Activated CD4-positive, alpha-beta memory T cell treated with anti-CD3 and anti-CD28 coated beads for 36 hours (primary cell): Measurements from ENCODE around the gene SPEM2. TPM values are rescaled to one million over a fixed set of nuclear protein-coding genes. Genes with fewer than 3 reads are reported as not detected.

Experiments
- CTCF ChIA-PET: fragments of 350-600 bp; sonication (Branson Sonifier 250); formaldehyde crosslinking; loops from one replicate; lab custom pipeline; 2021; ENCODE audit warnings: antibody characterized with exemption, inconsistent platforms; lab: Charles Lee
- POLR2A ChIA-PET: fragments of 350-600 bp; sonication (Branson Sonifier 250); formaldehyde crosslinking; loops from one replicate; lab custom pipeline; 2021; ENCODE audit warnings: antibody characterized with exemption; lab: Charles Lee
- DNase-seq: peaks from one replicate; pipeline ENCODE4 v3.0.0-alpha.2; 2020
- H3K27ac Mint-ChIP-seq: one replicate; pipeline ENCODE4 v1.8.0; 2021; ENCODE audit warnings: mixed read lengths
- H3K27me3 Mint-ChIP-seq: one replicate; pipeline ENCODE4 v1.8.0; 2021; ENCODE audit warnings: mixed read lengths
- H3K36me3 Mint-ChIP-seq: one replicate; pipeline ENCODE4 v1.8.0; 2021; ENCODE audit warnings: mixed read lengths
- H3K4me1 Mint-ChIP-seq: one replicate; pipeline ENCODE4 v1.8.0; 2021; ENCODE audit warnings: low read depth, mixed read lengths
- H3K4me3 Mint-ChIP-seq: one replicate; pipeline ENCODE4 v1.8.0; 2021; ENCODE audit warnings: mild to moderate bottlenecking, mixed read lengths
- H3K9me3 Mint-ChIP-seq: one replicate; pipeline ENCODE4 v1.8.0; 2021; ENCODE audit warnings: mixed read lengths
- intact Hi-C: fragments of 100-400 bp; cut with micrococcal nuclease; formaldehyde crosslinking; loops from one replicate; pipeline ENCODE4 v1.15.1; 2023
- total RNA-seq, 2 experiments: library from RNA; stranded (reverse); gene quantifications; one replicate each; pipeline ENCODE4 v1.2.3, GENCODE V29; 2021

The SPEM2 gene
- total RNA-seq, 2 experiments from 2014 or later, result not detected

- DNase-seq, result peak; percentile 78
- Mint-ChIP-seq H3K4me3 (peak overlapping the region; percentile 97), H3K27ac (peak overlapping the region; percentile 92), H3K36me3 (no peaks in the 10 kb centered on the region), H3K27me3 (no peaks in the 10 kb centered on the region), H3K4me1 (peaks cover 23% of the 10 kb centered on the region), H3K9me3 (no peaks in the 10 kb centered on the region)
- ChIA-PET POLR2A (interaction anchor here (0.7 to 1.5 kb wide), 7 partner anchors 10 to 282 kb away, joined by 3 to 8 read pairs (median 3); partner anchors contain the start of genes PLSCR3, TP53 and WRAP53), CTCF (interaction anchor here (0.8 to 3.0 kb wide), 6 partner anchors 21 to 430 kb away, joined by 3 to 25 read pairs (median 4); partner anchors contain the start of genes SENP3 and TP53)
- intact Hi-C loops, result loop anchor here (1.0 to 5.0 kb wide), 7 partner anchors 11 to 283 kb away; partner anchors contain the start of genes EIF5A, PLSCR3, POLR2A and TMEM102
These were observed 20.6 kb upstream of the SPEM2 start for GRCh38 chr17:7404737-7405349.

GRCh38 chr17:7405350-7406234, 19.8 kb upstream of the SPEM2 start:
- POLR2A ChIA-PET, result interaction anchor here (1.2 kb wide), 1 partner anchor 11 kb away, joined by 3 read pairs; the partner anchor contains the start of gene PLSCR3
- H3K4me1 Mint-ChIP-seq, result peaks cover 23% of the 10 kb centered on the region
- H3K36me3 Mint-ChIP-seq, result no peaks in the 10 kb centered on the region
- intact Hi-C loops, result loop anchor here (2.0 kb wide), 1 partner anchor 55 kb away; no protein-coding TSS in a partner anchor
- no peaks in the 10 kb centered on the region for H3K9me3 Mint-ChIP-seq
- DNase-seq, result no peak
- no peaks in the 10 kb centered on the region for H3K27me3 Mint-ChIP-seq
- H3K4me3 Mint-ChIP-seq, result peak overlapping the region; percentile 76
- H3K27ac Mint-ChIP-seq, result no peak overlapping the region
- CTCF ChIA-PET, result interaction anchor here (1.0 kb wide), 1 partner anchor 31 kb away, joined by 6 read pairs; no protein-coding TSS in a partner anchor

- ChIA-PET CTCF (interaction anchor here (1.0 kb wide), 1 partner anchor 31 kb away, joined by 6 read pairs; no protein-coding TSS in a partner anchor), POLR2A (interaction anchor here (1.2 kb wide), 1 partner anchor 12 kb away, joined by 3 read pairs; the partner anchor contains the start of gene PLSCR3)
- no peak for DNase-seq
- H3K36me3 Mint-ChIP-seq, result no peaks in the 10 kb centered on the region
- H3K9me3 Mint-ChIP-seq, result no peaks in the 10 kb centered on the region
- intact Hi-C loops, result no loop called here
- H3K27me3 Mint-ChIP-seq, result no peaks in the 10 kb centered on the region
- H3K27ac Mint-ChIP-seq, result no peak overlapping the region
- no peak overlapping the region for H3K4me3 Mint-ChIP-seq
- peaks cover 23% of the 10 kb centered on the region for H3K4me1 Mint-ChIP-seq
These were observed 19.1 kb upstream of the SPEM2 start for GRCh38 chr17:7406235-7406825.

- H3K4me1 Mint-ChIP-seq, result peaks cover 21% of the 10 kb centered on the region
- no peak for DNase-seq
- H3K27me3 Mint-ChIP-seq, result no peaks in the 10 kb centered on the region
- no peak overlapping the region for H3K27ac Mint-ChIP-seq
- no peaks in the 10 kb centered on the region for H3K9me3 Mint-ChIP-seq
- no peaks in the 10 kb centered on the region for H3K36me3 Mint-ChIP-seq
- H3K4me3 Mint-ChIP-seq, result no peak overlapping the region
- CTCF ChIA-PET, result interaction anchor here (1.0 to 1.5 kb wide), 2 partner anchors 30 to 51 kb away, joined by 3 to 6 read pairs; no protein-coding TSS in a partner anchor
- intact Hi-C loops, result no loop called here
- POLR2A ChIA-PET, result no interaction called here
These were observed 18.3 kb upstream of the SPEM2 start for GRCh38 chr17:7407082-7407481.

- intact Hi-C loops, result no loop called here
- Mint-ChIP-seq H3K4me1 (peaks cover 21% of the 10 kb centered on the region), H3K27me3 (no peaks in the 10 kb centered on the region), H3K36me3 (no peaks in the 10 kb centered on the region), H3K4me3 (peak within 1 kb of the TSS; percentile 20), H3K9me3 (no peaks in the 10 kb centered on the region), H3K27ac (no peak within 1 kb of the TSS)
- DNase-seq, result no peak
- CTCF ChIA-PET, result interaction anchor here (1.5 kb wide), 1 partner anchor 52 kb away, joined by 3 read pairs; no protein-coding TSS in a partner anchor
- POLR2A ChIA-PET, result no interaction called here
These were observed 17.7 kb upstream of the SPEM2 start, which contains the start of gene NLGN2 for GRCh38 chr17:7407485-7408251. NLGN2 (plus strand) TSS chr17:7407845; CDS start chr17:7408256, 411 bp downstream.

GRCh38 chr17:7408252-7408727, 17.1 kb upstream of the SPEM2 start:
- intact Hi-C loops, result no loop called here
- Mint-ChIP-seq H3K27me3 (no peaks in the 10 kb centered on the region), H3K4me3 (no peak overlapping the region), H3K36me3 (no peaks in the 10 kb centered on the region), H3K9me3 (no peaks in the 10 kb centered on the region), H3K4me1 (peaks cover 15% of the 10 kb centered on the region), H3K27ac (no peak overlapping the region)
- peak; percentile 53 for DNase-seq
- ChIA-PET CTCF (interaction anchor here (1.5 kb wide), 1 partner anchor 52 kb away, joined by 3 read pairs; no protein-coding TSS in a partner anchor), POLR2A (no interaction called here)

GRCh38 chr17:7408863-7409262, 16.6 kb upstream of the SPEM2 start:
- no peak for DNase-seq
- Mint-ChIP-seq H3K36me3 (no peaks in the 10 kb centered on the region), H3K4me3 (no peak overlapping the region), H3K27ac (no peak overlapping the region), H3K9me3 (no peaks in the 10 kb centered on the region), H3K27me3 (no peaks in the 10 kb centered on the region), H3K4me1 (peaks cover 15% of the 10 kb centered on the region)
- intact Hi-C loops, result no loop called here
- POLR2A ChIA-PET, result no interaction called here
- CTCF ChIA-PET, result no interaction called here

GRCh38 chr17:7409716-7410115, 15.7 kb upstream of the SPEM2 start:
- CTCF ChIA-PET, result no interaction called here
- H3K9me3 Mint-ChIP-seq, result no peaks in the 10 kb centered on the region
- no peak overlapping the region for H3K27ac Mint-ChIP-seq
- DNase-seq, result no peak
- peaks cover 15% of the 10 kb centered on the region for H3K4me1 Mint-ChIP-seq
- no peak overlapping the region for H3K4me3 Mint-ChIP-seq
- no peaks in the 10 kb centered on the region for H3K27me3 Mint-ChIP-seq
- POLR2A ChIA-PET, result no interaction called here
- H3K36me3 Mint-ChIP-seq, result no peaks in the 10 kb centered on the region
- intact Hi-C loops, result no loop called here

GRCh38 chr17:7410634-7411426, 14.6 kb upstream of the SPEM2 start:
- ChIA-PET POLR2A (no interaction called here), CTCF (no interaction called here)
- DNase-seq, result no peak
- Mint-ChIP-seq H3K9me3 (no peaks in the 10 kb centered on the region), H3K36me3 (no peaks in the 10 kb centered on the region), H3K4me3 (no peak overlapping the region), H3K27ac (no peak overlapping the region), H3K27me3 (no peaks in the 10 kb centered on the region), H3K4me1 (peaks cover 9% of the 10 kb centered on the region)
- intact Hi-C loops, result no loop called here

GRCh38 chr17:7411427-7411750, 14.0 kb upstream of the SPEM2 start:
- no peaks in the 10 kb centered on the region for H3K9me3 Mint-ChIP-seq
- no peak for DNase-seq
- ChIA-PET CTCF (no interaction called here), POLR2A (no interaction called here)
- no peak overlapping the region for H3K4me3 Mint-ChIP-seq
- H3K27me3 Mint-ChIP-seq, result no peaks in the 10 kb centered on the region
- H3K36me3 Mint-ChIP-seq, result no peaks in the 10 kb centered on the region
- intact Hi-C loops, result no loop called here
- no peak overlapping the region for H3K27ac Mint-ChIP-seq
- peaks cover 5% of the 10 kb centered on the region for H3K4me1 Mint-ChIP-seq
